NCI-H187 treated with DMSO at 0.1 percent for 48 hours (cell line): ENCODE results near the gene SFT2D1.

Experiments
- DNase-seq: peaks from one replicate; lab custom pipeline; 2025; lab: John Stamatoyannopoulos, UW

SFT2D1 gene

DNA sequence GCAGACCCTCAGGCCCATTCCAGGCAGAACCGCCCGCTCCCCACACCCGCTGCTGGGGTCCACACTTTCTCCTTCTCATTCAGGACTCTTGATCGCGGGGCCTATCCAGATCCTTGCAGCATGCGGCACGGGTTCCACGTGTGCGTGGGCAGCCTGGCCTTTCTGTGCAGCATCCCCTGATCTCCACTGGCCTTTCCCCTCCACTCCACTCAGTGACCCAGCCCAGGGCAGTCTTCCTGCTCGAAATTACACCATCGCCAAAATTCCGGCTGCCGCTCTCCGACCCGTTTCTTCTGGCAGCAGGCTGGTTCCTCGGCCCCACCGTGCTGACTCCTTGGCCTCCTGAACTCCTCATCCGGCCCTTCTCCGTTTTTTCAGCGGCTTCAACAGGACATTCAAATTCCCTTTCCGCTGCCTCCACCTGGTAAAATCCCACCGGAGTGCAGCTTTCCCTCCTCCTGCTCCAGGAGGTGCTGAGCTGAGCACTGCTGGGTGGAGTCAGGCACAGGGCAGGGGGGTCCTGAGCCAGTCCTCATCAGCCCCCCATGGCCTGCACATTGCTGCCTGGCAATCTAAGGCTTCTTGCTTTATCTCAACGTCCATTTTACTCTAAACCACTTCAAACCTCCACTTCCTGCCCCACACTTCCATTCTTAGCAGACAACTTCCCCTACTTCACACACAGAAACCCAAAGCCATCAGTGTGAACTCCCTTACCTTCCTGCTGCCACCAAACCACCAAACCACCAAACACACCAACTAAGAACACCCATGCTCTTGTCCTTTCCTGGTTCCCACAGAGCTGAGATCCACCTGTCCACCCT, 9.0 kb downstream of the SFT2D1 start:
- DNase-seq = no peak

GRCh38 chr6:166331503-166332415, 10.6 kb downstream of the SFT2D1 start:
- DNase-seq = no peak

GRCh38 chr6:166330612-166331011, 11.7 kb downstream of the SFT2D1 start:
- no peak for DNase-seq

DNA sequence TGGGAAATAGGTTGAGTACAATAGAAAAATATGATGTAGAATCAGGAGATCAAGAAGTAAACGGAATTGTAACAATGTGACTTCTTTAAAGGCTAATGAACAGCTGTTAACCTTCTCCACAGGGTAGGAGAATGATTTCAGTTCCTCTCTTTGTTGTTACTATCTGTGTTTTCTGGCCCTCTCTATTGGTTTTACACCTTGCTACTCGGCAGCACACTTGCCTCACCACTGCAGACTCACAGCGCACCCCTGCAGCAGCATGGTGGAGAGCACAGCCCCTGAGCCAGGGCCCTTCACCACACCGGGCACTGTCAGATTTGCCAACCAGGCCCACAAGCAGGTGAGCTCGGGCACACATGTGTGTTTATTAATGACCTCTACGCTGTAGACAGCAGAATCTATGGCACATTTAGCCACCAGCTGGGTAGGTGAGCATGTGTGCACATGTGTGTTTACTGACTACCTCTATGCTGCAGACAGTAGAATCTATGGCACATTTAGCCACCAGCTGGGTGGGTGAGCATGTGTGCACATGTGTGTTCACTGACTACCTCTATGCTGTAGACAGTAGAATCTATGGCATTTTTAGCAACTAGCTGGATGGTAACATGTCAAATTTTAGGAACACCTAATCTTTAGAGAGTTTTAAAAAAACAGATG, 16.8 kb downstream of the SFT2D1 start:
- no peak for DNase-seq

DNA sequence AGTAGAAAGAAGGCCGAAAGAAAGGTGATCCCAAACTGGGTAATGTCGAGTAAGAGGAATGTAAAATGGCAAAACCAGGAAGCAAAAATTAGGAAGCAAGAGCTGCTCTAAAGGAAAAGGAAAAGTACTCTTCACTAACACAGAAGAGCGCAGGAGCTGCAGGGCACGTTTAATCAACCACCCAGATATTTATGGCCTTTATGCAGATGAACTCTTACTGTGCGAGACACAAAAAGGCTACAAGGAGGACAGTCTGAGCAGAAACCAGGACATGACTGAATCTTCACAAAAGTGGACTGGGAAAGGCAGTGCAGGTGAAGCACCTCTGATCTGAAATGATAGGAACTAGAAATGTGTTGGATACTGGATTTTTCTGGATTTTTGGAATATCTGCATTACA, 18.9 kb downstream of the SFT2D1 start:
- no peak for DNase-seq

GRCh38 chr6:166318649-166319600, 23.4 kb downstream of the SFT2D1 start:
- no peak for DNase-seq

DNA sequence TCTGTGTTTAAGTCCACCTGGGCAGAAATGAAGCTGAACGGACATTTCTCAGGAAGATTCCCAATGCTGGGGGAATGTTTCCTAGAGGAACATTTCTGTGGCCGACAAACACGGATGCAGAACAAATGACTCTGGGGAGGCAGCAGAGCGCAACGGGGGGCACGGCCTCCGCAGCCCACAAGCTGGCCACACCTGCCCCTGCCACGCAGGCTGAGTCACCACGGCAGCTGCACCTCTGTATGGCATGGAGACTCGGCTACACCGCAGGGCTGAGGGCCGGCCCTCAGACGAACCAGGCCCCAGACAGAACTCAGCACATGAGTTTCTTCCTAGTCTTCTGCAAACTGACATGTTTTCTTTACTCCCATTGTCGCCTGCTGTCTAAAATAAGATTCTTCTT, 24.1 kb downstream of the SFT2D1 start:
- no peak for DNase-seq

- no peak for DNase-seq
Observed at GRCh38 chr6:166317261-166318212, 24.8 kb downstream of the SFT2D1 start.

DNA sequence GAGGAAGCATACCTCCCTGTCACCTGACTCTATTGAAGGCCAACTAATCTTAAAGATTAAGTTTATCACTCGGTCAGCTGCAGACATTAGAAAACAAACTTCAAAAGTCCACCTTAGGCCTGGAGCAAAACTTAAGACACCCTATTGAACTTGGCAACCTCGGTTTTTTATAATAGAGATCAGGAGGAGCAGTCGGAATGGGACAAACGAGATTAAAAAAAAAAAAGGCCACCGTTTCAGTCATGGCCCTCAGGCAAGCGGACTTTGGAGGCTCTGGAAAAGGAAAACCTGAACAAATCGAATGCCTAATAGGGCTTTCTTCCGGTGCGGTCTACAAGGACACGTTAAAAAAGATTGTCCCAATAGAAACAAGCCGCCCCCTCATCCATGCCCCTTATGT, 26.9 kb downstream of the SFT2D1 start:
- no peak for DNase-seq

DNA sequence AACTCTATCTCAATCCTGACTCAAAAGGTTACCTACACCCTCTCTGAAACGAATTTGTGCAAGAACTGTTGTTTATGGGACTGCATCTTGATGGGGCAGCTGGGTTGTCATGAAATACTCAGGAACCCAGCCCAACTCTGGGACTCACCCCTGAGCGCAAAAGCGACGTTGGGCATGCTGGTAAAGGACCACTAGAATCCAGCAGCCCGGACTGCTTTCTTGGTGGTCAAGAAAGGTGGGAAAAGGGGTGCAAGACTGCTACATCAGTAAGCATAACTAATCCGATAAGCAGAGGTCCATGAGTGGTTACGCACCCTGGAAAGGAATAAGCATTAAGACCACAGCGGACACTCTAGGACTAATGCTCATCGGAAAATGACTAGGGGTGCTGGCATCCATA, 27.9 kb downstream of the SFT2D1 start:
- DNase-seq = no peak

GRCh38 chr6:166313255-166314070, 28.9 kb downstream of the SFT2D1 start:
- no peak for DNase-seq

- no peak for DNase-seq
Observed at GRCh38 chr6:166312832-166313231, 29.5 kb downstream of the SFT2D1 start.

DNA sequence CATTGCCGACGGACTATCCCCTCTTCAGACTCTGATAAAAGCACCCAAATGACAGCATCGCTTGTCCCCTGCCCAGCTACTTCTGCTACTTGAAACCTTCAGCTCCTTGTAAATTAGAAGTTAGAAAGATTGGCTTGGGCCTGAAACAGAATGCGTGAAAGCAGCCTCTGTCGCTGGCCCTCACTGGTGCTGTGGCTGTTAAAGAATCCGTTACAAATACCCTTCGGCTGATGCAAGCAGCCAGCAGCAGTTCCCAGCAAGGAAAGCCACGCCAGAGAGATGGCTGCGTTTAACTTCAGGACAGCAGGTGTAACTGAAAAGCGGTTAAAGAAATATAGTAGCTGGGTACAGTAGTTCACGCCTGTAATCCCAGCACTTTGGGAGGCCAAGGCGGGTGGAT, 31.7 kb downstream of the SFT2D1 start:
- no peak for DNase-seq

- no peak for DNase-seq
Observed at GRCh38 chr6:166309977-166310376, 32.4 kb downstream of the SFT2D1 start.

GRCh38 chr6:166308769-166309589, 33.4 kb downstream of the SFT2D1 start:
- no peak for DNase-seq

DNA sequence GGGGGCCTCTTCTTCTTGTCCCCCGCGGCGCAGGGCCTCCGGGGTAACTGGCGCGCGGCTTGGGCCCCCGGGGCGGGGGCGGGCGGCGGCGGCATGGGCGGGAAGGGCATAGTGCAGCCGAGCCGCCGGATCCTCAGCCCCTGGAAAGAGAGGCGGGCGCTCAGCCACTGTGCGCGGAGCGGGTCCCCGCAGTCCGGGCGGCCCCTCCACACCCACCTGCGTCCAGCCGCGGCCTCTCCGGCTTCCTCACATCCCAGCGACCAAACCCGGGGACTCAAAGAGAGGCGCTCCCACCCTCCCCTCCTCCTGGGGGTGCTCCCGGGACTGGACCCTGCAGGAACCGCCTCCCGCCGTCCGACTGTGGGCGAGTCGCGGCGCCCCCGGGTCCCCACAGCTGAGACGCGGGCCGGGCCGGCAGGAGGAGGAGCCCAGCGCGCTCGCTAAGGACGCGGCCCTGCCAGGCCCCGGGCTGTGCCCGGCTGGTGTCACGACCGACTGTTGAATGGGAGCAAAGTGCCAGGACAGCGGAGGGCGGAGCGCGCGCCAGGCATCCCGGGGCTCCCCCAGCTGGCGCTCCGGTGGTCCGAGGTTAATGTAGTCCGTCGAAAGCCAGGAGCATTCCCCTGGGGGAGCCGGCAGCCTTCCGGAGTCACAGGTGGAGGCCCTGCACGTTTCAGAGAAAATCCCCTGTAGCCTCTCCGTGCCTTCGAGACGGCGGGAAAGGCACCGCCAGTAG, 34.1 kb downstream of the SFT2D1 start, which contains the start of gene PRR18:
Gene PRR18, minus strand, starts transcription at position 360 of the 736 bp plus-strand sequence. Its CDS starts 250 bp downstream, at position 110.
- no peak for DNase-seq
